LNCaP clone FGC (cell line): ENCODE results near the gene PCDH9.

Experiments
- DNase-seq: peaks from one replicate; pipeline ENCODE4 v3.0.0-alpha.2; 2011; ENCODE audit warnings: low read depth
- H3K4me3 ChIP-seq: 2 replicates; pipeline ENCODE4 v1.5.1; 2011; ENCODE audit warnings: mild to moderate bottlenecking, low read depth, low read length, control low read depth
- CTCF ChIP-seq: IDR thresholded peaks from 2 replicates; pipeline ENCODE4 v1.5.1; 2012; ENCODE audit warnings: mild to moderate bottlenecking; ENCODE audit not compliant: control insufficient read depth, insufficient read depth; ENCODE audit errors: extremely low read depth

PCDH9 gene

DNA sequence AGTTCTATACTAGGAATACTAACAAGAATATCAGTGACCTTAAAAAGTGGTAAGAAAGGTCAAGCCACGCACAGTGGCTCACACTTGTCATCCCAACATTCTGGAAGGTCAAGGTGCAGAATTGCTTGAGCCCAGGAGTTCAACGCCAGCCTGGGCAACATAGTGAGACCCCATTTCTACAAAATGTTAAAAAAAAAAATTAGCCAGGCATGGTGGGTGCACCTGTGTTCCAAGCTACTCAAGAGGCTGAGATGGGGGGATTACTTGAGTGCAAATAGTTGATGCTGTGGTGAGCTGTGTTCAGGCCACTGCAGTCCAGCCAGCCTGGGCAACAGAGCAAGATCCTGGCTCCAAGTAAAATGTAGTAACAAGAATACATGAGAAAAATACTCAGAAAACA lies 61.8 kb downstream of the PCDH9 start:
- DNase-seq, result no peak
- H3K4me3 ChIP-seq, result no peak overlapping the region
- TF ChIP-seq CTCF, result no peak

- no peak for TF ChIP-seq CTCF
- H3K4me3 ChIP-seq, result no peak overlapping the region
- no peak for DNase-seq
Measured at GRCh38 chr13:67167420-67167819, 62.7 kb downstream of the PCDH9 start.

DNA sequence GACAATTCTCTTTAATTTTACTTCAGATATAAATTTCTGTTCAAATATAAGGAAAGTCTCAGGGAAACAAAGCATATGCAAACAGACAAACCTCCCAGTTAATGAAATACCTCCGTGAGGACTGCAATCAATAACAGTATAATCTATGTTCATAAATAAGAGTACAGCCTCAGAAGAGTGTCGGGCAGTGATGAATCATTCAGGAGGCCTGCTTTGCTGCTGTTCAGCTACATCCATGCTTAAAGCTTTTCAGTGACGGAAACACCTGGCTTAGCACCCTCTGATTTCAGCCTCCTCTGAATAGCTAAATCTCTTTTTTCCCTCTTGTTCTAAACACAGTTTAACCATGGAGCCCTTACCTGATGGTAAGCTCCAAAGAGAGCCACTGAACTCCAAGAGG lies 69.0 kb downstream of the PCDH9 start:
- TF ChIP-seq CTCF, result no peak
- no peak for DNase-seq
- H3K4me3 ChIP-seq, result no peak overlapping the region

DNA sequence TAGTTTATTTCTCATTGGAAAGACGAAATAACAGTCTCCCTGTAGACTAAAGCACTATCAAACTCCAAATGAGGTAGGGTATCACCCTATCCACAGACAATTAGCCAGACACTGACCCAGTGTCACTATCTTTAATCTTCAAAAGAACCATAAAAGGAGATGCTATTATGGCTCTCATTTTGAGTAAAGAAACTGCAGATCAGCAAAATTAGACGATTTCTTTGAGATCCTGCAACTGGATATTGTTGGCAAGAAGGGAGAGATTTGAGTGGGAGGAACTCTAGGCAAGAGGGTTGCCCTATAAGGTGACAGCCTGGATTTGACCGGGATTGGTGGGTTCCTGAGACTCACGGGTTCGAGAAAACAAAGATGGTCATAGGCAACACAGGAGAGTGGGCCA lies 71.2 kb downstream of the PCDH9 start:
- DNase-seq, result no peak
- TF ChIP-seq CTCF, result no peak
- no peak overlapping the region for H3K4me3 ChIP-seq

GRCh38 chr13:67156723-67157060 lies 73.4 kb downstream of the PCDH9 start:
- DNase-seq, result no peak
- no peak for TF ChIP-seq CTCF
- no peak overlapping the region for H3K4me3 ChIP-seq

GRCh38 chr13:67155898-67156722 lies 74.0 kb downstream of the PCDH9 start:
- H3K4me3 ChIP-seq, result no peak overlapping the region
- TF ChIP-seq CTCF, result no peak
- DNase-seq, result no peak

- no peak overlapping the region for H3K4me3 ChIP-seq
- TF ChIP-seq CTCF, result no peak
- no peak for DNase-seq
Measured at GRCh38 chr13:67152085-67152484, 78.1 kb downstream of the PCDH9 start.
